ENCODE measurements around the gene BCL6. TPM values are rescaled to one million over a fixed set of nuclear protein-coding genes. Genes with fewer than 3 reads are reported as not detected.

The BCL6 gene
- total and polyA plus RNA-seq, 9 of the 15 experiments (the other 6 are each of a cell fraction or from before 2014, with no cell fraction given), result 0.08 to 3.5 (median 1.6) TPM

GRCh38 chr3:187738071-187738330 lies 7.3 kb downstream of the BCL6 start:
- no peaks in the 10 kb centered on the region for H3K9me1 ChIP-seq (ENCODE audit: control insufficient read depth, insufficient read depth, low read length)
- peaks cover 0 to 13% of the 10 kb centered on the region in 2 experiments; a peak in 1 of 5 replicates for H3K27me3 ChIP-seq (ENCODE audit: control insufficient read depth in 2 of 2, insufficient read depth in 2 of 2, low read length in 2 of 2)
- TF ChIP-seq SMAD1 (IDR thresholded peaks at IDR 0.05; ENCODE audit: low read depth, low read length, partially characterized antibody) (no peak), NR2C1 (IDR thresholded peaks at IDR 0.05) (no peak), NR2C1 (tag; IDR thresholded peaks at IDR 0.05) (0 out of 2 replicates have a peak, but pooled peaks have one; percentile 9), MXD1 (CRISPR knock-in tag; IDR thresholded peaks at IDR 0.05; ENCODE audit: borderline replicate concordance, poor library complexity, severe bottlenecking) (no peak), TCF15 (CRISPR knock-in tag; IDR thresholded peaks at IDR 0.05) (no peak), ARID3A (IDR thresholded peaks at IDR 0.05; ENCODE audit: borderline replicate concordance, low read depth, low read length) (no peak), ATF2 (CRISPR knock-in tag; IDR thresholded peaks at IDR 0.05) (no peak), SMAD2 (IDR thresholded peaks at IDR 0.05; ENCODE audit: low read depth, low read length) (no peak), PHB (CRISPR knock-in tag; IDR thresholded peaks at IDR 0.05) (no peak), RB1 (IDR thresholded peaks at IDR 0.05; ENCODE audit: low read depth) (0 out of 2 replicates have a peak, but pooled peaks have one; percentile 0), HNRNPK (IDR thresholded peaks at IDR 0.05; ENCODE audit: low read depth, low read length, poor library complexity, severe bottlenecking) (no peak), ARHGAP35 (IDR thresholded peaks at IDR 0.05; ENCODE audit: partially characterized antibody) (no peak), HCFC1 (IDR thresholded peaks at IDR 0.05; ENCODE audit: low read depth, low read length) (no peak), ERF (CRISPR knock-in tag; IDR thresholded peaks at IDR 0.05) (no peak)
- H2AFZ ChIP-seq (ENCODE audit: low read depth, low read length), result peak overlapping the region; percentile 92
- peaks cover 43 to 64% of the 10 kb centered on the region in 2 experiments for H3K4me1 ChIP-seq (replicated peaks in 1 of 2; ENCODE audit: control insufficient read depth in 2 of 2, insufficient read depth in 2 of 2, low read length in 2 of 2)
- H3K4me2 ChIP-seq (ENCODE audit: insufficient read depth, low read length), result peak overlapping the region; percentile 72
- H3K4me3 ChIP-seq, result peak overlapping the region; percentile 38
- ATAC-seq (no peak), FAIRE-seq (no peak), DNase-seq (ENCODE audit: extremely low read depth in 1 of 4, low spot score in 3 of 4) (no peak)
- no peaks in the 10 kb centered on the region for H3K9me3 ChIP-seq (replicated peaks; ENCODE audit: control insufficient read depth, insufficient read depth, low read depth, low read length)
- no peaks in the 10 kb centered on the region for H3K36me3 ChIP-seq (ENCODE audit: control insufficient read depth, insufficient read depth, low read length)
- H3K27ac ChIP-seq (ENCODE audit: extremely low read depth, low read depth, low read length), result no peak overlapping the region
- peaks cover 10% of the 10 kb centered on the region for H3K79me2 ChIP-seq (ENCODE audit: control insufficient read depth, insufficient read depth, low read length)
- ChIA-PET CTCF (ENCODE audit: low intra/inter-chr PET ratio) (interaction anchor here (0.9 kb wide), 1 partner anchor 12 kb away, joined by 3 read pairs; no protein-coding TSS in a partner anchor), POLR2A (interaction anchor here (1.2 to 1.4 kb wide), 2 partner anchors 12 to 427 kb away, joined by 3 read pairs; no protein-coding TSS in a partner anchor)
- 5% methylated on average over 7 of the region's 7 CpGs for WGBS (ENCODE audit: insufficient coverage, low coverage, missing lambda C conversion rate)
- no TSS peak for BruUV-seq (replicated peaks)
- intact Hi-C loops (cut with micrococcal nuclease), result no loop called here
- H3K9ac ChIP-seq (ENCODE audit: insufficient read depth in 1 of 2, low read depth in 2 of 2, low read length in 2 of 2), result peak overlapping the region; percentile 39 to 83; a peak in 3 of 4 replicates
- peaks cover 19% of the 10 kb centered on the region for H4K20me1 ChIP-seq (replicated peaks; ENCODE audit: control insufficient read depth, insufficient read depth, low read length)
- in situ Hi-C loops (cut with MboI), result loop anchor here (25.0 kb wide), 1 partner anchor 1399 kb away; no protein-coding TSS in a partner anchor
